ENCODE results near the gene TACR1. TPM values are rescaled to one million over a fixed set of nuclear protein-coding genes. Genes with fewer than 3 reads are reported as not detected.

The TACR1 gene
- total and polyA plus RNA-seq, 2 of the 13 experiments (the other 11 are each of a cell fraction or from before 2014, with no cell fraction given) = not detected

DNA sequence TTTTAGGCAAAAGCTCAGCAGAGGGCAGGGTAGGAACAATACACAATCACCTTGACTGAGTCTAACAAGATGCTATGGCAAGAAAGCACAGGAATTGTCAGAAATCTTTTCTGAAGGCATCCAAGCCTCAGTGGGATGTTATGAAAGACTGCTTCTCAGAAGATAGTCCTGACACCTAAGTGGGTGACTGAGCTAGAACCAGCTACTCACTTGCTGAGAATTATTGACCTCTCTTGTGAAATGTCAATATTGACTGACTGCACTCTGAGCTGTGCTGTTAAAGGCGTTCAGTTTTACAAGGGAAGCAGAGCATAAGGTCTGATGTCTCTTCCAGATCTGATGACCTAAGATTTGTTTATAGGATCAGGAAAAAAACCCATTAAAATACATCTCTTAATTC, 46.1 kb downstream of the TACR1 start (continued):
- TF ChIP-seq, protein P1, sequence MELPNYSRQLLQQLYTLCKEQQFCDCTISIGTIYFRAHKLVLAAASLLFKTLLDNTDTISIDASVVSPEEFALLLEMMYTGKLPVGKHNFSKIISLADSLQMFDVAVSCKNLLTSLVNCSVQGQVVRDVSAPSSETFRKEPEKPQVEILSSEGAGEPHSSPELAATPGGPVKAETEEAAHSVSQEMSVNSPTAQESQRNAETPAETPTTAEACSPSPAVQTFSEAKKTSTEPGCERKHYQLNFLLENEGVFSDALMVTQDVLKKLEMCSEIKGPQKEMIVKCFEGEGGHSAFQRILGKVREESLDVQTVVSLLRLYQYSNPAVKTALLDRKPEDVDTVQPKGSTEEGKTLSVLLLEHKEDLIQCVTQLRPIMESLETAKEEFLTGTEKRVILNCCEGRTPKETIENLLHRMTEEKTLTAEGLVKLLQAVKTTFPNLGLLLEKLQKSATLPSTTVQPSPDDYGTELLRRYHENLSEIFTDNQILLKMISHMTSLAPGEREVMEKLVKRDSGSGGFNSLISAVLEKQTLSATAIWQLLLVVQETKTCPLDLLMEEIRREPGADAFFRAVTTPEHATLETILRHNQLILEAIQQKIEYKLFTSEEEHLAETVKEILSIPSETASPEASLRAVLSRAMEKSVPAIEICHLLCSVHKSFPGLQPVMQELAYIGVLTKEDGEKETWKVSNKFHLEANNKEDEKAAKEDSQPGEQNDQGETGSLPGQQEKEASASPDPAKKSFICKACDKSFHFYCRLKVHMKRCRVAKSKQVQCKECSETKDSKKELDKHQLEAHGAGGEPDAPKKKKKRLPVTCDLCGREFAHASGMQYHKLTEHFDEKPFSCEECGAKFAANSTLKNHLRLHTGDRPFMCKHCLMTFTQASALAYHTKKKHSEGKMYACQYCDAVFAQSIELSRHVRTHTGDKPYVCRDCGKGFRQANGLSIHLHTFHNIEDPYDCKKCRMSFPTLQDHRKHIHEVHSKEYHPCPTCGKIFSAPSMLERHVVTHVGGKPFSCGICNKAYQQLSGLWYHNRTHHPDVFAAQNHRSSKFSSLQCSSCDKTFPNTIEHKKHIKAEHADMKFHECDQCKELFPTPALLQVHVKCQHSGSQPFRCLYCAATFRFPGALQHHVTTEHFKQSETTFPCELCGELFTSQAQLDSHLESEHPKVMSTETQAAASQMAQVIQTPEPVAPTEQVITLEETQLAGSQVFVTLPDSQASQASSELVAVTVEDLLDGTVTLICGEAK (IDR thresholded peaks at IDR 0.05) = no peak
- TF ChIP-seq, protein P1 (CRISPR knock-in tag; IDR thresholded peaks at IDR 0.05) = no peak; the same call in 1 of the 2 replicates
- TF ChIP-seq ZNF720 (CRISPR knock-in tag; IDR thresholded peaks at IDR 0.05) (no peak), SIN3B (IDR thresholded peaks at IDR 0.05; ENCODE audit: low read length) (no peak), CAMTA2 (CRISPR knock-in tag; IDR thresholded peaks at IDR 0.05; ENCODE audit: borderline replicate concordance) (no peak), SMAD1 (CRISPR knock-in tag; IDR thresholded peaks at IDR 0.05; ENCODE audit: borderline replicate concordance, low read depth) (no peak), JUND (CRISPR knock-in tag; IDR thresholded peaks at IDR 0.05) (peak; percentile 72; the same call in 1 of the 2 replicates), RXRB (CRISPR knock-in tag; IDR thresholded peaks at IDR 0.05; ENCODE audit: borderline replicate concordance) (peak; percentile 89), ISX (CRISPR knock-in tag; conservative IDR thresholded peaks at IDR 0.05) (no peak)
- TF ChIP-seq, protein P2, sequence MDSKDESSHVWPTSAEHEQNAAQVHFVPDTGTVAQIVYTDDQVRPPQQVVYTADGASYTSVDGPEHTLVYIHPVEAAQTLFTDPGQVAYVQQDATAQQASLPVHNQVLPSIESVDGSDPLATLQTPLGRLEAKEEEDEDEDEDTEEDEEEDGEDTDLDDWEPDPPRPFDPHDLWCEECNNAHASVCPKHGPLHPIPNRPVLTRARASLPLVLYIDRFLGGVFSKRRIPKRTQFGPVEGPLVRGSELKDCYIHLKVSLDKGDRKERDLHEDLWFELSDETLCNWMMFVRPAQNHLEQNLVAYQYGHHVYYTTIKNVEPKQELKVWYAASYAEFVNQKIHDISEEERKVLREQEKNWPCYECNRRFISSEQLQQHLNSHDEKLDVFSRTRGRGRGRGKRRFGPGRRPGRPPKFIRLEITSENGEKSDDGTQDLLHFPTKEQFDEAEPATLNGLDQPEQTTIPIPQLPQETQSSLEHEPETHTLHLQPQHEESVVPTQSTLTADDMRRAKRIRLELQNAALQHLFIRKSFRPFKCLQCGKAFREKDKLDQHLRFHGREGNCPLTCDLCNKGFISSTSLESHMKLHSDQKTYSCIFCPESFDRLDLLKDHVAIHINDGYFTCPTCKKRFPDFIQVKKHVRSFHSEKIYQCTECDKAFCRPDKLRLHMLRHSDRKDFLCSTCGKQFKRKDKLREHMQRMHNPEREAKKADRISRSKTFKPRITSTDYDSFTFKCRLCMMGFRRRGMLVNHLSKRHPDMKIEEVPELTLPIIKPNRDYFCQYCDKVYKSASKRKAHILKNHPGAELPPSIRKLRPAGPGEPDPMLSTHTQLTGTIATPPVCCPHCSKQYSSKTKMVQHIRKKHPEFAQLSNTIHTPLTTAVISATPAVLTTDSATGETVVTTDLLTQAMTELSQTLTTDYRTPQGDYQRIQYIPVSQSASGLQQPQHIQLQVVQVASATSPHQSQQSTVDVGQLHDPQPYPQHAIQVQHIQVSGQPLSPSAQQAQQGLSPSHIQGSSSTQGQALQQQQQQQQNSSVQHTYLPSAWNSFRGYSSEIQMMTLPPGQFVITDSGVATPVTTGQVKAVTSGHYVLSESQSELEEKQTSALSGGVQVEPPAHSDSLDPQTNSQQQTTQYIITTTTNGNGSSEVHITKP (CRISPR knock-in tag; IDR thresholded peaks at IDR 0.05; ENCODE audit: low read depth) = no peak
- TF ChIP-seq, protein P3, sequence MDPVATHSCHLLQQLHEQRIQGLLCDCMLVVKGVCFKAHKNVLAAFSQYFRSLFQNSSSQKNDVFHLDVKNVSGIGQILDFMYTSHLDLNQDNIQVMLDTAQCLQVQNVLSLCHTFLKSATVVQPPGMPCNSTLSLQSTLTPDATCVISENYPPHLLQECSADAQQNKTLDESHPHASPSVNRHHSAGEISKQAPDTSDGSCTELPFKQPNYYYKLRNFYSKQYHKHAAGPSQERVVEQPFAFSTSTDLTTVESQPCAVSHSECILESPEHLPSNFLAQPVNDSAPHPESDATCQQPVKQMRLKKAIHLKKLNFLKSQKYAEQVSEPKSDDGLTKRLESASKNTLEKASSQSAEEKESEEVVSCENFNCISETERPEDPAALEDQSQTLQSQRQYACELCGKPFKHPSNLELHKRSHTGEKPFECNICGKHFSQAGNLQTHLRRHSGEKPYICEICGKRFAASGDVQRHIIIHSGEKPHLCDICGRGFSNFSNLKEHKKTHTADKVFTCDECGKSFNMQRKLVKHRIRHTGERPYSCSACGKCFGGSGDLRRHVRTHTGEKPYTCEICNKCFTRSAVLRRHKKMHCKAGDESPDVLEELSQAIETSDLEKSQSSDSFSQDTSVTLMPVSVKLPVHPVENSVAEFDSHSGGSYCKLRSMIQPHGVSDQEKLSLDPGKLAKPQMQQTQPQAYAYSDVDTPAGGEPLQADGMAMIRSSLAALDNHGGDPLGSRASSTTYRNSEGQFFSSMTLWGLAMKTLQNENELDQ (CRISPR knock-in tag; IDR thresholded peaks at IDR 0.05; ENCODE audit: borderline replicate concordance) = no peak
- TF ChIP-seq, protein P4, sequence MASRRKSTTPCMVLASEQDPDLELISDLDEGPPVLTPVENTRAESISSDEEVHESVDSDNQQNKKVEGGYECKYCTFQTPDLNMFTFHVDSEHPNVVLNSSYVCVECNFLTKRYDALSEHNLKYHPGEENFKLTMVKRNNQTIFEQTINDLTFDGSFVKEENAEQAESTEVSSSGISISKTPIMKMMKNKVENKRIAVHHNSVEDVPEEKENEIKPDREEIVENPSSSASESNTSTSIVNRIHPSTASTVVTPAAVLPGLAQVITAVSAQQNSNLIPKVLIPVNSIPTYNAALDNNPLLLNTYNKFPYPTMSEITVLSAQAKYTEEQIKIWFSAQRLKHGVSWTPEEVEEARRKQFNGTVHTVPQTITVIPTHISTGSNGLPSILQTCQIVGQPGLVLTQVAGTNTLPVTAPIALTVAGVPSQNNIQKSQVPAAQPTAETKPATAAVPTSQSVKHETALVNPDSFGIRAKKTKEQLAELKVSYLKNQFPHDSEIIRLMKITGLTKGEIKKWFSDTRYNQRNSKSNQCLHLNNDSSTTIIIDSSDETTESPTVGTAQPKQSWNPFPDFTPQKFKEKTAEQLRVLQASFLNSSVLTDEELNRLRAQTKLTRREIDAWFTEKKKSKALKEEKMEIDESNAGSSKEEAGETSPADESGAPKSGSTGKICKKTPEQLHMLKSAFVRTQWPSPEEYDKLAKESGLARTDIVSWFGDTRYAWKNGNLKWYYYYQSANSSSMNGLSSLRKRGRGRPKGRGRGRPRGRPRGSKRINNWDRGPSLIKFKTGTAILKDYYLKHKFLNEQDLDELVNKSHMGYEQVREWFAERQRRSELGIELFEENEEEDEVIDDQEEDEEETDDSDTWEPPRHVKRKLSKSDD (CRISPR knock-in tag; IDR thresholded peaks at IDR 0.05; ENCODE audit: low read depth) = peak; percentile 73; the same call in 1 of the 2 replicates
